Stimulated activated CD8-positive, alpha-beta memory T cell treated with anti-CD3 and anti-CD28 coated beads, Interleukin-2, amount 100 ng/mL, for 1 hour (primary cell): ENCODE results near the gene RAB3C.

Experiments
- DNase-seq, 2 donors: peaks; one replicate each; pipeline ENCODE4 v3.0.0-alpha.2; 2020; ENCODE audit warnings: low read depth in 2 of 2

RAB3C gene

DNA sequence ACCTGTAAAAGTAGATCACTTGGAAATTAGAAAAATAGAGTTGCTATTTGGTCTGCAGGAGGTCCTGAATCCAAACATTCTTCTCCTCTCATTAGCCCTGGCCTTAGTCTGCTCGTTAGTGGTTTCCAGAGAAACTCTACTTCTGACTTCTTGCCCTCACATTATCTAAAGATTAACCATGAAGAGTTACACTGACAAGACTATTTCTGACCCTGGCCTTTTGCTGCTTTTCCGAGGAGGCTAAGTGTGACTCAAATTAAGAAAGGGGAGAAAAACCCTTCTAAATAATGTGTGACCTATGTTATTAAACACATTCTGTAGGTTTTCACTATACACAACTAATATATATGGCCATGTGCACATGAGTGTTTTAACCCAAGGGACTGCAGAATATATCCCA lies 302.4 kb downstream of the RAB3C start:
- DNase-seq, result no peak

DNA sequence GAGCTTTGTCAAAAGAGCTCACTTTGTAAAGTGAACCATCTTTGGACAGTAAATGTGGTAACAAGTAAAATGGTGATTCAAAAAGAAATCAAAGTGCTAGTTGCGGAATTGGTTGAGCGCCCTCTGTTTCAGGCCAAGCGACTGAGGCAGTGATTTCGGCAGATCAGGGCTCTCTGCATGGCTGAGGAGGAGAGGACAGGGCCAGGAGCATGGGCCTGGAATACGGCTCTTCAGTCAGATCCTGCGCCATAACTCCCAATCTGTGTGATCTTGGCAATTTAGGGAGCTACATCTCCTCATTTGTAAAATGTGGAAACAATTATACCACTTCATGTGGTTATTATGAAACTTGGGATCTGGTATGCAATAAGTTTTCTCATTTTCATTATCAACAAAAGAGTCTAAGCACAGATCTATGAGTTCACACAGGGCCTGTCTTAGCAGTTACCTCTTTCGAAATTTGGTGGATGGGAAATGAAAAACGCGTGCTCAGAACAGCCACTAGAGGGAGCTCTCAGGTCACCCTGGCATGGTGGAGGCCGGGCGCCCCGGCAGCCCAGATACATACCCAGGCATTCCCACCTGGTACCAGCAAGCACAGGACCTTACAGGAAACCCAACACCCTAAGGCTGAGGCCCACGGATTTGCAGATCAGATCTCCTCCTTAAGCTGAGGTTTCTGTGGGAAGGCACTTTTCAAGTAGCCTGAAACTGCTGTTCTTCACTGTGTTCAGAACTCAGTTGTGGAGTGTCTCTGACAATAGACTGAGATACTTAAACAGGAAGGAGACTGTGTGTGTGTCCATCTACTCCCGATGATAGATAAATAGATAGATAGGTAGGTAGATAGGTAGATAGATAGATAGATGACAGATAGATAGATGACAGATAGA lies 303.7 kb downstream of the RAB3C start:
- DNase-seq, result peak; percentile 21 to 32

DNA sequence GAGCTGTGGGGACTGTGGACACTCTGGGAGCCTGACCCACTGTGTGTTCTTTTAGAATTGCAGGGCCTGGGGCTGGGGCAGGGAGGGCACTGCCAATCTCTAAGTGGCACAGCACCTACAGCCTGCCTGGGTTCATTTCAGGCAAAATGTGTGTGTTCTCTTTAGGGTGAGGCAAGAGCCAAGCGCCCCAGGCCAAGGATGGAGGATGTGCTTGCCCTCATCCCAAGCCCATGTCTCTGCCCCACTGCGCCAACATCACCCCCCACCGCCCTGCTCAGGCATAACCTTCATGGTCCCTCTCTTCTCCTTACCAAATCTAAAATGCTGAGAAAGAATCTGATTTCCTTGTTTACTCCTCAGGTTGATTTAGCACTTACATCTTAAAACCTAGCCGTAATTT lies 304.4 kb downstream of the RAB3C start:
- no peak for DNase-seq

- DNase-seq, result no peak
Measured at GRCh38 chr5:58887721-58888409, 305.0 kb downstream of the RAB3C start.

DNA sequence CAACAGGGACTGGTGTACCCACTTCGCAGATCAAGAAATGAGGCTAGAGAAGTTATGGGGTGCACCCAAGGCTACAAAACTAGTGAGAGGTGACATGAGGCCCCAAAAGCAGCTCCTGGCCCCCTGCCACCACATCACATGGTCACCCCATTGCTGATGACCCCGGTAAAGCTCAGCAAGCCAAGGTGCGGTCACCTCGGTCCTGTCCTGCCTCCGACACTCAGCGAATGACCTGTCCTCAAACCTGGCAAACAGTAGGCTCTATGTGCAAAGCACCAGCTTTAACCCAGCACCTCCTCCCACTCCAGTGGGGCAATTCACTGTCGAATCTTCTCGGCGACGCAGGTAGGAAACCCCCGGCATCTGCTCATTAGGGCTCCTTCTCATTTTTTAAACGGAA lies 307.4 kb downstream of the RAB3C start:
- DNase-seq, result no peak

GRCh38 chr5:58890701-58891085 lies 307.8 kb downstream of the RAB3C start:
- no peak for DNase-seq

GRCh38 chr5:58891086-58891970 lies 308.5 kb downstream of the RAB3C start:
- DNase-seq, result peak; percentile 31 to 43

DNA sequence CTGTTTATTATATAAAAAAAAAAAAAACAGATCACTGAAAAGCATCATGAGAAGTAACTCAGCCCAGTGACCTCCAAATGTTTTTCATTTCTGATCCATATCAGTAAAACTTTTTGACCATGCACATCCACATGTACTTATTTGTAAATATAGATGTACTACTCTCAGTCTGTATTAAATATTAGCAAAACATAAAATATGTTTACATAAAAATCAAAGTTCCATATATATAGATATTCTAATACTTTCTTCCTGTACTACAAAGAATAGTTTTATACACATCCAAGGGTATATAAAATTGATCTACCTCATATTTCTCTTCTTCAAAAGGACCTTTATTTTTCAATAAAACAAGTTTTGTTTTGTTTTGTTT lies 309.1 kb downstream of the RAB3C start:
- DNase-seq, result no peak

DNA sequence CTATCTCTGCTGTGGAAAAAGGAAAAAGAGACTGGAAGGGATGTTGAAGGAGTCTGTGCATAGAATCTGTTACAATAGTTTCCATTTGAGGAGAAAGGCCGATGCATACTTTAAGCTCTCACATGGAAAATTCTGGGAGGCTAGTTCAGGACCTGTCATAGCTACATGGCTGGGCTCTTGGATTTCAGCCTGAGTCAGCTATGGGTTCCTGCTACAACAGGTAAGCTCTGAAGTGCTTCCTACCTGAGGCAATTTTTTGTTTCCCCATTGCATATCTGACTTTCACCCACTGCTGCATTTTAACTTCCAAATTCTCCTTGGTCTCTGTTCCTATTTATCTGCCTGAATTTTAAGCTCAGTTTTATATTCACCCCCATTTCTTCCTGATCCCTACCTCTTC lies 310.7 kb downstream of the RAB3C start:
- no peak for DNase-seq

- no peak for DNase-seq
Measured at GRCh38 chr5:58898006-58898405, 315.1 kb downstream of the RAB3C start.

DNA sequence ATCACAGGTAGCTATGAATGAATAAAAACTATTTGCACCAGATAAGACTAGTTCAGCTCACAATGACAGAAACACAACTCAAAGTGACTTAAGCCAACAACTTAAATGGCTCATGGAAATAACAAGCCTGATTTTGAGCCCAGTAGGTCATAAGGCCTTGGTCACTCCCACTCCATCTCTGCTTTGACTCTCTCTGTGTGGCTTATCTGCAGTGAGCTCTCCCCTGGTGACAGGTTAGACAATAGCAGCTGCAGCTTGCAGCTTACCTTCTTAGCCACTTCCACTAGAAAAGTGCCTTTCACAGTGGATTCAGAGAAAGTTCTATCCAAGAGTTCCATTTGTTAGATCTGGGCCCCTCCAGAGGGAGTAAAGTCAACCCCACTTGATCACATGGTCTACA lies 315.7 kb downstream of the RAB3C start:
- DNase-seq, result no peak

DNA sequence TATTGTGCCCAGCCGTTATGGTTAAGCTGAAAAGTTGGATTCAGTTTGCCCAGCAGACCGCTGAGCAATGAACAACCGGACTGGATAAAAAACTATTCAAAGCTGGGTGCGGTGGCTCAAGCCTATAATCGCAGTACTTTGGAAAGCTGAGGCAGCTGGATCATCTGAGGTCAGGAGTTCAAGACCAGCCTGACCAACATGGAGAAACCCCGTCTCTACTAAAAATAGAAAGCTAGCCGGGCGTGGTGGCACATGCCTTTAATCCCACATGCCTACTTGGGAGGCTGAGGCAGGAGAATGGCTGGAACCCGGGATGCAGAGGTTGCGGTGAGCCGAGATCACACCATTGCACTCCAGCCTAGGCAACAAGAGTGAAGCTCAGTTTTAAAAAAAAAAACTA lies 318.4 kb downstream of the RAB3C start:
- DNase-seq, result no peak

GRCh38 chr5:58902305-58902704 lies 319.4 kb downstream of the RAB3C start:
- DNase-seq, result no peak

DNA sequence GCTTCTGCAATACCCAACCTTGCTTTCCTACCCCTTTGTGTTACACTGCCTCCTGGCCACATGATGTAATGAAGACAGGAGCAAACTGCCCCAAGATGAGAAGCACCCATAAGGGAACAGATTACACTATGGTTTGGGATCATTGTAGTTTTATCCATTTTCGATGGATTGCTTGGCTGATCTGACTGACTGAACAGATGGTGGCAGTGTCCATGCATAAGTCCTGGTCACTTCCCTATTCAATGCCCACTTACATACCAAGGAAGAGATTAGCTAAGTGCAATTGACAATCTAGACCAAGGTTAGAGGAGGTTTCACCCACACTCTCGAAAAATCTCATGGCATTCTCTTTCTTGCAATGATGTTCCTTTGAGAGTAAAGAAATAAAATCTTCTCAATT lies 319.9 kb downstream of the RAB3C start:
- DNase-seq, result no peak

DNA sequence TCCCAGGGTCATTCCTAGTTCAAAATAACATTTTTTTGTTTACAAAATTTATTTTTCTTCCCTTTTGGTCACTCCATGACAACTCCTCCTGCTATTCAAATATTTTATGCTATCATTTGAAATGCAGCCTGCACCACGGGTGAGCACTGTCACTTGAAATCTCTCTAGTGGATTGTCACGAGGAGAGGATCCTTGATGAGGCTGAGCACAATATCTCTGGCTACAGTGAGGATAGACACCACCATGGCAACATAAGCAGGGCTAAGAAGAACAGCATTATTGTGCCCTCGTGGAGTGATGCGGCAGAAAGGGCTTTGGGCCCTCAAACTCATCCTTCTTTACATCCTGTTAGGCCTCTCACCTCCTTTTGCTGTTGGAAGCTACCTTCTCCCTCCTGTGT lies 321.9 kb downstream of the RAB3C start:
- no peak for DNase-seq

GRCh38 chr5:58905944-58906343 lies 323.1 kb downstream of the RAB3C start:
- no peak for DNase-seq
